Measurements from ENCODE around the gene DMD. TPM values are rescaled to one million over a fixed set of nuclear protein-coding genes. Genes with fewer than 3 reads are reported as not detected.

DMD gene
- polyA plus RNA-seq, 2 of the 4 experiments (the other 2 are of a cell fraction): 0.03 TPM; not detected in 1

DNA sequence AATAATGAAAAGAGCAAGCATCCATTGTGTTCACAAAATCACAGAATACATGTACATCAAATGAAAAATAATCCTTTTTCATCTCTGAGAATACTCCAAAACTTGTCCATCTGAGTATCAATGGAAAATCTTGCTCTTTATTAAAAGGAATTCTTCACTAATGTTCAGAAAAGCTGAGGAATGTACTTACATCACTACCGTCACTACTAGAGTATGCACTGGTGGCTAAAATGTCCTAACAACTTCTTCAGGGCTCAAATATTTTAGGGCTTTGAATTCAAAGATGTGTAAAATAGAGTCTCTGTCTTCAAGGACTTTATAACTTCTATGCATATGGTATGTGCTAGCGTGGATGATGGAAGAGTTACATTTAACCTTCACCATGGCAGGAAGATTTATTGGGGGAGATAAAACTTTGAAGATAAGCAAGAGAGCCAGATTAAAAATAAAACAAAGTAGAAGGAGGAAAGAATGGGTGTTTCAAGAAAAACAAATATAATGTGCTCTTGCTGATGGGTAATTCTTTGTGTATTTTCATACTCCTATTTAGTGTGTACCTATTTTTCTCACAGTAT, 55.1 kb downstream of the DMD start:
- no peak for ATAC-seq
- peak; percentile 39 for FAIRE-seq
- no peak overlapping the region for H3K4me2 ChIP-seq
- no peaks in the 10 kb centered on the region for H3K4me1 ChIP-seq
- CTCF ChIA-PET: no interaction called here
- POLR2A ChIA-PET: no interaction called here
- no peak overlapping the region for H3K4me3 ChIP-seq
- DNase-seq (ENCODE audit: low read depth in 1 of 2, low spot score in 1 of 2): no peak
- 9% methylated on average over 2 of the region's 2 CpGs for WGBS (ENCODE audit: missing lambda C conversion rate)
- no peaks in the 10 kb centered on the region for H3K9me3 ChIP-seq
- TF ChIP-seq CBX8 (IDR thresholded peaks at IDR 0.05) (no peak), NPAS2 (CRISPR knock-in tag; IDR thresholded peaks at IDR 0.05; ENCODE audit: borderline replicate concordance) (no peak), POLR2A (IDR thresholded peaks at IDR 0.05; ENCODE audit: low read length) (no peak), ZSCAN20 (CRISPR knock-in tag; IDR thresholded peaks at IDR 0.05) (no peak), ZFP36 (IDR thresholded peaks at IDR 0.05; ENCODE audit: borderline replicate concordance, partially characterized antibody) (no peak), HOXB5 (CRISPR knock-in tag; IDR thresholded peaks at IDR 0.05) (no peak), ZC3H11A (IDR thresholded peaks at IDR 0.05) (no peak), GATA3 (IDR thresholded peaks at IDR 0.05; ENCODE audit: borderline replicate concordance) (no peak), HDAC2 (IDR thresholded peaks at IDR 0.05) (no peak), JUN (IDR thresholded peaks at IDR 0.05) (no peak)
- TF ChIP-seq, protein P1, sequence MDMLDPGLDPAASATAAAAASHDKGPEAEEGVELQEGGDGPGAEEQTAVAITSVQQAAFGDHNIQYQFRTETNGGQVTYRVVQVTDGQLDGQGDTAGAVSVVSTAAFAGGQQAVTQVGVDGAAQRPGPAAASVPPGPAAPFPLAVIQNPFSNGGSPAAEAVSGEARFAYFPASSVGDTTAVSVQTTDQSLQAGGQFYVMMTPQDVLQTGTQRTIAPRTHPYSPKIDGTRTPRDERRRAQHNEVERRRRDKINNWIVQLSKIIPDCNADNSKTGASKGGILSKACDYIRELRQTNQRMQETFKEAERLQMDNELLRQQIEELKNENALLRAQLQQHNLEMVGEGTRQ (IDR thresholded peaks at IDR 0.05): no peak
- no peak overlapping the region for H3K27ac ChIP-seq

DNA sequence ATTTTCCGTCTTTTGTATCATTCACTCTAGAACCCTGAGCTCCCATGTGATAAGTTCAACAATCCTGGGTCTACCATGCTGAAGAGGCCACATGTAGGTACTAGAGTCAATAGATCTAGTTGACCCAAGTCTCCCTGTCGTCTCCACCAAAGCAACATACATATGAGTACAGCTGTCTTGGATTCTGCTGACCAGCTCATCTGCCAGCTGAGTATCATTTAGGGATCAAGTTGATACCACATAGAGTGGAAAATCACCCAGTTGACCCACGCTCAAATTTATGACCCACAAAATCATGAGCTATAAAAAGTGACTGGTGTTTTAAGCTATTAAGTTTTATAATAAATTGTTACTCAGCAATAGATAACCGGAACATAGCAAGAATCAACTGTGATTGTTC, 61.8 kb downstream of the DMD start:
- Histone ChIP-seq H3K27ac (no peak overlapping the region), H3K4me3 (no peak overlapping the region), H3K4me2 (no peak overlapping the region), H3K9me3 (no peaks in the 10 kb centered on the region), H3K4me1 (no peaks in the 10 kb centered on the region)
- ATAC-seq (no peak), DNase-seq (ENCODE audit: low read depth in 1 of 2, low spot score in 1 of 2) (no peak), FAIRE-seq (no peak)
- no peak for TF ChIP-seq RAD21 (conservative IDR thresholded peaks at IDR 0.05 in 1 of 2, IDR thresholded peaks at IDR 0.05 in 1 of 2)
- TF ChIP-seq, protein P2, sequence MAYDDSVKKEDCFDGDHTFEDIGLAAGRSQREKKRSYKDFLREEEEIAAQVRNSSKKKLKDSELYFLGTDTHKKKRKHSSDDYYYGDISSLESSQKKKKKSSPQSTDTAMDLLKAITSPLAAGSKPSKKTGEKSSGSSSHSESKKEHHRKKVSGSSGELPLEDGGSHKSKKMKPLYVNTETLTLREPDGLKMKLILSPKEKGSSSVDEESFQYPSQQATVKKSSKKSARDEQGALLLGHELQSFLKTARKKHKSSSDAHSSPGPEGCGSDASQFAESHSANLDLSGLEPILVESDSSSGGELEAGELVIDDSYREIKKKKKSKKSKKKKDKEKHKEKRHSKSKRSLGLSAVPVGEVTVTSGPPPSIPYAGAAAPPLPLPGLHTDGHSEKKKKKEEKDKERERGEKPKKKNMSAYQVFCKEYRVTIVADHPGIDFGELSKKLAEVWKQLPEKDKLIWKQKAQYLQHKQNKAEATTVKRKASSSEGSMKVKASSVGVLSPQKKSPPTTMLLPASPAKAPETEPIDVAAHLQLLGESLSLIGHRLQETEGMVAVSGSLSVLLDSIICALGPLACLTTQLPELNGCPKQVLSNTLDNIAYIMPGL (CRISPR knock-in tag; IDR thresholded peaks at IDR 0.05; ENCODE audit: borderline replicate concordance): no peak
- TF ChIP-seq, protein P1 (IDR thresholded peaks at IDR 0.05): no peak
- TF ChIP-seq SREBF2 (IDR thresholded peaks at IDR 0.05): no peak
- no peak for TF ChIP-seq MAZ (IDR thresholded peaks at IDR 0.05; ENCODE audit: borderline replicate concordance, low read depth, low read length)
- TF ChIP-seq FOSB (CRISPR knock-in tag; IDR thresholded peaks at IDR 0.05): no peak
- TF ChIP-seq POLR2AphosphoS2 (conservative IDR thresholded peaks at IDR 0.05; ENCODE audit: low read length): no peak
- no peak for TF ChIP-seq NR3C1 (IDR thresholded peaks at IDR 0.05)
- TF ChIP-seq ZNF302 (CRISPR knock-in tag; IDR thresholded peaks at IDR 0.05): no peak
- no peak for TF ChIP-seq SMC3 (IDR thresholded peaks at IDR 0.05)
- TF ChIP-seq, protein P3, sequence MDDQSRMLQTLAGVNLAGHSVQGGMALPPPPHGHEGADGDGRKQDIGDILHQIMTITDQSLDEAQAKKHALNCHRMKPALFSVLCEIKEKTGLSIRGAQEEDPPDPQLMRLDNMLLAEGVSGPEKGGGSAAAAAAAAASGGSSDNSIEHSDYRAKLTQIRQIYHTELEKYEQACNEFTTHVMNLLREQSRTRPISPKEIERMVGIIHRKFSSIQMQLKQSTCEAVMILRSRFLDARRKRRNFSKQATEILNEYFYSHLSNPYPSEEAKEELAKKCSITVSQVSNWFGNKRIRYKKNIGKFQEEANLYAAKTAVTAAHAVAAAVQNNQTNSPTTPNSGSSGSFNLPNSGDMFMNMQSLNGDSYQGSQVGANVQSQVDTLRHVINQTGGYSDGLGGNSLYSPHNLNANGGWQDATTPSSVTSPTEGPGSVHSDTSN (IDR thresholded peaks at IDR 0.05): no peak
- TF ChIP-seq JUN (IDR thresholded peaks at IDR 0.05): no peak
- no peak for TF ChIP-seq ZFP36 (IDR thresholded peaks at IDR 0.05; ENCODE audit: borderline replicate concordance, partially characterized antibody)
- TF ChIP-seq, protein P4, sequence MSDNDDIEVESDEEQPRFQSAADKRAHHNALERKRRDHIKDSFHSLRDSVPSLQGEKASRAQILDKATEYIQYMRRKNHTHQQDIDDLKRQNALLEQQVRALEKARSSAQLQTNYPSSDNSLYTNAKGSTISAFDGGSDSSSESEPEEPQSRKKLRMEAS (IDR thresholded peaks at IDR 0.05): no peak
- no peak for TF ChIP-seq TFCP2L1 (CRISPR knock-in tag; IDR thresholded peaks at IDR 0.05)
- TF ChIP-seq CHD2 (IDR thresholded peaks at IDR 0.05; ENCODE audit: low read length, partially characterized antibody): no peak
- TF ChIP-seq HOXB5 (CRISPR knock-in tag; IDR thresholded peaks at IDR 0.05): no peak
- no peak for TF ChIP-seq HOXA7 (CRISPR knock-in tag; IDR thresholded peaks at IDR 0.05)
- TF ChIP-seq ZSCAN20 (CRISPR knock-in tag; IDR thresholded peaks at IDR 0.05): no peak
- TF ChIP-seq, protein P5, sequence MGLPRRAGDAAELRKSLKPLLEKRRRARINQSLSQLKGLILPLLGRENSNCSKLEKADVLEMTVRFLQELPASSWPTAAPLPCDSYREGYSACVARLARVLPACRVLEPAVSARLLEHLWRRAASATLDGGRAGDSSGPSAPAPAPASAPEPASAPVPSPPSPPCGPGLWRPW (IDR thresholded peaks at IDR 0.05): no peak
- ChIA-PET CTCF (no interaction called here), POLR2A (no interaction called here)
- WGBS (ENCODE audit: missing lambda C conversion rate): 6% methylated on average over 4 of the region's 4 CpGs

Data from A549 (cell line).